Karpas-422 (cell line): ENCODE measurements around the gene ACADSB. TPM values are rescaled to one million over a fixed set of nuclear protein-coding genes. Genes with fewer than 3 reads are reported as not detected.
A peak's percentile ranks its signal among the peaks of the same experiment; 100 is the strongest.

Experiments
- DNase-seq: peaks from one replicate; pipeline ENCODE4 v3.0.0-alpha.2; 2015
- H2AFZ ChIP-seq: fragments of 200-600 bp; sonication (generic); 2 replicates; pipeline ENCODE4 v1.6.1; 2014; ENCODE audit warnings: antibody characterized with exemption, low read length, mixed read lengths
- H3K27ac ChIP-seq: fragments of 200-600 bp; sonication (generic); 2 replicates; pipeline ENCODE4 v1.5.1; 2014; ENCODE audit warnings: mild to moderate bottlenecking, low read length, moderate library complexity
- H3K27me3 ChIP-seq: fragments of 200-600 bp; sonication (generic); 2 replicates; pipeline ENCODE4 v1.6.1; 2014; ENCODE audit warnings: low read length, mixed read lengths
- H3K36me3 ChIP-seq: fragments of 200-600 bp; sonication (generic); 2 replicates; pipeline ENCODE4 v1.6.1; 2014; ENCODE audit warnings: low read length, mixed read lengths; ENCODE audit not compliant: insufficient read depth
- H3K4me1 ChIP-seq: fragments of 200-600 bp; sonication (generic); 2 replicates; pipeline ENCODE4 v1.6.1; 2014; ENCODE audit warnings: mild to moderate bottlenecking, low read length, mixed read lengths
- H3K4me2 ChIP-seq: fragments of 200-600 bp; sonication (generic); 2 replicates; pipeline ENCODE4 v1.6.1; 2014; ENCODE audit warnings: low read length, low read depth, mild to moderate bottlenecking; ENCODE audit not compliant: poor library complexity, severe bottlenecking
- H3K4me3 ChIP-seq: fragments of 200-600 bp; sonication (generic); 2 replicates; pipeline ENCODE4 v1.5.1; 2014; ENCODE audit warnings: mild to moderate bottlenecking, antibody characterized with exemption, low read length, mixed read lengths
- H3K79me2 ChIP-seq: fragments of 200-600 bp; sonication (generic); 2 replicates; pipeline ENCODE4 v1.6.1; 2014; ENCODE audit warnings: mild to moderate bottlenecking, low read length, mixed read lengths
- H3K9ac ChIP-seq: fragments of 200-600 bp; sonication (generic); 2 replicates; pipeline ENCODE4 v1.6.0; 2014; ENCODE audit warnings: low read length
- H3K9me2 ChIP-seq: fragments of 200-600 bp; sonication (generic), shearing (Covaris generic); replicated peaks from 2 replicates; pipeline ENCODE4 v1.6.0; 2014; ENCODE audit warnings: mild to moderate bottlenecking, low read length, moderate library complexity; ENCODE audit not compliant: insufficient read depth
- H3K9me3 ChIP-seq: fragments of 300-700, 200-600 bp; sonication (generic); 2 replicates; pipeline ENCODE4 v1.6.1; 2014; ENCODE audit warnings: low read length, mixed read lengths
- H4K20me1 ChIP-seq: fragments of 200-600 bp; sonication (generic); 2 replicates; pipeline ENCODE4 v1.6.1; 2014; ENCODE audit warnings: mild to moderate bottlenecking, antibody characterized with exemption, low read length, low read depth; ENCODE audit not compliant: insufficient read depth
- total RNA-seq: library from RNA; depleted of rRNA; stranded (reverse); fragments of >200 nt; shearing (Covaris generic); gene quantifications from 2 replicates; pipeline ENCODE4 v1.2.3, GENCODE V29; 2014; ENCODE audit warnings: low replicate concordance

Gene ACADSB
- total RNA-seq, 1 experiment from 2014 or later: 7.8 TPM

DNA sequence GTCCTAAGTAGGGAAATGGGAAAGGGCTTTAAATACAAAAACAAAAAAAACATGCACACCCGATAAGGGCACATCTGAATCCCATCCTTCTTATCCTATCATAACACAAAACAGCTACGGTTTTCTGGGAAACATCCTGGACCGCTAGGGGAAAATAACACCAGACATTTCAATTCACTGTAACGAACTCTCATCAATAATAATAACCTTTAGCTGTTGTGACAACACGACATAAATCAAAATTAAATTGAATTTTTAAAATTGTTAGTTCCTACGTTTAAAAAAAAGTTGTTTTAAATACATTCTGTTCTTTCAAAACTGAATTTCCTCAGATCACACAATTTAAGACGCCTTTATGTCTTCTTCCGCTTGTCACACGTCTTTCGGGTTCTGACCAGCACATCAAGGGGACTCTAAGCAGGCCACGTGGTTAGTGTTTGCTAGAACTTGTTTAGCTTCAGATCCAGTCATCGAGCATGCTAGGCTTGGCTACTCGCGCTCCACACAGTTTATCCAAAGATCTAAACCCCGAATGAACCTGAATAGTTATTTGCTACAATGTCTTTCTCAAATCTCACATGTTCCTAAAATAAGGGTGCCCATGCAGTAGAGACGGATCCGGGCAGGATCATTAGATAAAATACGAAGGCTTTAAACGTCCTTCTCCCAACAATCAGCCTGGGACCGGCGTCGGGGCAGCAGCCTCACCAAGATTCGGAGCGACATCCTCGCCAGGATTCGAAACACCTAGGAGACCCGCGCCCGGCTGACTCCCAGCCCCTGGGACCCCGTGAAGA is 1.1 kb upstream of the ACADSB start:
- peak; percentile 85 for DNase-seq

DNA sequence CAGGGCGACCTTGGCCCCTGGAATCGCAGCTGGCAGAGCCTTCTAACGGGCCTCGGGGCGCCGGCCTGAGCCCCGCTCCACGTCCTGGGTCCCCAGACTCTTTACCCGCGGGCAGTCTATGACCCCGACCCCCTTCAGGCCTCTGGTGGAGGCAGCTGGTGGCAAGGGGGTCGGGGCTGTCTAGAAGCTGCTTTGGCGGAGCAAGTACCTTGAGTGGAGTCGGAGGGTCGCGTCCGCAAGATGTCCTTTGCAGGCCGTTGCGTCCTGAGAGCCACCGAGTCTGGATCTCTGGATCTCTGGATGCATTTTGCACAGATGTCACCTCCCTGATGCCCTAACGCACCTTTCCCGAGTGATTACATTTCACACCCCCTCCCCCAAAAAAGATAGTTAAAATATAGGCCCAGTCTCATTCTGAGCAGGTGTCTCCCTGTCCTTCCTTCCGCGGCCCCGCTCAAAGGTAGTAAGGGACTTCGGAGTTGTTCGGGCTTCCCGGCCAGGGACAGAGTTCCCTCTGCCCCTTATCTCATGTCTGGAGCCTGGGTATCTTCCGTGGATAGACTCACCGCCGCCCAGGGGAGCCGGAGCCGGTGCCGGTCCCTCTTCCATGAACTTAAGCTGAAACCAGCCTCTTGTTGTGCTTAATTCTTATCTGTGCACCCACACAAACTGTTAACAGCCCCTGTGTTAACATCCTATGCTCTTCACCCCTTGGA is 457 bp downstream of the ACADSB start:
- Histone ChIP-seq H3K4me2 (peak overlapping the region; percentile 76), H3K9ac (peak overlapping the region; percentile 85), H3K4me1 (peaks cover 32% of the 10 kb centered on the region), H3K27ac (no peak overlapping the region), H3K9me2 (no peaks in the 10 kb centered on the region), H2AFZ (peak overlapping the region; percentile 56), H3K36me3 (peaks cover 2% of the 10 kb centered on the region; the same call in 1 of the 2 replicates), H3K9me3 (no peaks in the 10 kb centered on the region), H3K79me2 (peaks cover 43% of the 10 kb centered on the region), H3K27me3 (no peaks in the 10 kb centered on the region), H3K4me3 (peak overlapping the region; percentile 99), H4K20me1 (no peaks in the 10 kb centered on the region)
- DNase-seq: peak; percentile 46

More for the DNA sequence above, 1.1 kb upstream of the ACADSB start:
- Histone ChIP-seq H3K27ac (peak overlapping the region; percentile 60), H3K9me2 (no peaks in the 10 kb centered on the region), H3K9ac (peak overlapping the region; percentile 94), H3K4me3 (peak overlapping the region; percentile 99), H3K4me2 (peak overlapping the region; percentile 94), H3K36me3 (peaks cover 11% of the 10 kb centered on the region; the same call in 1 of the 2 replicates), H3K27me3 (no peaks in the 10 kb centered on the region), H3K4me1 (peaks cover 32% of the 10 kb centered on the region), H3K79me2 (peaks cover 58% of the 10 kb centered on the region), H3K9me3 (no peaks in the 10 kb centered on the region), H4K20me1 (no peaks in the 10 kb centered on the region), H2AFZ (peak overlapping the region; percentile 87; the same call in 1 of the 2 replicates)

DNA sequence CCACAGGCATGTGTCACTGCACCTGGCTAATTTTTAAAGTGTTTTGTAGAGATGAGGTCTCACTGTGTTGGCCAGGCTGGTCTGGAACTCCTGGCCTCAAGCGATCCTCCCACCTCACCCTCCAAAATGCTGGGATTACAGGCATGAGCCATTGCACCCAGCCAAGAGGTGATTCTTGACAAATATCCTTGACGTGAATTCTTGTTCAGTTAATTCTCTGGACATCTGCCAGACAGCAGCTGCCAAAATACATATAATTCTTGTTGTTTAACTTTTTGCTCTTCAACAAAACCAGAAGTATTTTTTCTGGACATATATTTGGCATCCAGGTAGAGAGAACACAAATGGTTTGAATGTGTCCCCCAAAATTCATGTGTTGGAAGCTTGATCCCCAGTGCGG is 3.2 kb downstream of the ACADSB start:
- Histone ChIP-seq H3K9ac (no peak overlapping the region), H2AFZ (no peak overlapping the region), H3K9me2 (no peaks in the 10 kb centered on the region), H3K4me2 (no peak overlapping the region), H3K27ac (no peak overlapping the region), H3K9me3 (no peaks in the 10 kb centered on the region), H3K4me1 (peaks cover 17% of the 10 kb centered on the region), H4K20me1 (no peaks in the 10 kb centered on the region), H3K79me2 (peaks cover 16% of the 10 kb centered on the region), H3K27me3 (no peaks in the 10 kb centered on the region), H3K4me3 (no peak overlapping the region), H3K36me3 (no peaks in the 10 kb centered on the region)
- no peak for DNase-seq

DNA sequence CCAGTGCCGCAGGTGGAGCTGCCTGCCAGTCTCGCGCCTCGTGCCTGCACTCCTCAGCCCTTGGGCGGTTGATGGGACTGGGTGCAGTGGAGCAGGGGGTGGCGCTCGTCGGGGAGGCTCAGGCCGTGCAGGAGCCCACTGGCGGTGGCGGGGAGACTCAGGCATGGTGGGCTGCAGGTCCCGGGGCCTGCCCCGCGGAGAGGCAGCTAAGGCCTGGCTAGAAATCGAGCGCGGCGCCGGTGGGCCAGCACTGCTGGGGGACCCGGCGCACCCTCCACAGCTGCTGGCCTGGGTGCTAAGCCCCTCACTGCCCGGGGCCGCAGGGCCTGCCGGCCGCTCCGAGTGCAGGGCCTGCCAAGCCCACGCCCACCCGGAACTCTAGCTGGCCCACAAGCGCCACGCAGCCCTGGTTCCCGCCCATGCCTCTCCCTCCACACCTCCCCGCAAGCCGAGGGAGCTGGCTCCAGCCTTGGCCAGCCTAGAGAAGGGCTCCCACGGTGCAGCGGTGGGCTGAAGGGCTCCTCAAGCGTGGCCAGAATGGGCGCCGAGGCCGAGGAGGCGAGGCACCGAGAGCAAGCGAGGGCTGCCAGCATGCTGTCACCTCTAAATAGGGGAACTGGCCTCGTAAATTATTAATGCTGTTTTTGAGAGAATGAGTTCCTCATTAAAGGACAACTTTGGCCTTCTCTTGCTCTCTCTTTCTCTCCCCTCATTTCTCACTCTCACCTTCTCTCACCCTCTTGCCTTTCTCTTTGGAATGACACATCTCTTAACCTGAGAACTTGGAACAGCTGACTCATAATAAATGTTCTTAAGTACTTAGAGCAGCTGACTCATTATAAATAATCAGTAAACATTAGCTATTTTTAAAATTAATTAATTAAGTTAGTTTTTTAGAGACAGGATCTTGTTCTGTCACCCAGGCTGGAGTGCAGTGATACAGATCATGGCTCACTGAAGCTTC is 4.9 kb downstream of the ACADSB start:
- Histone ChIP-seq H3K79me2 (no peaks in the 10 kb centered on the region), H3K9ac (no peak overlapping the region), H2AFZ (no peak overlapping the region), H3K27ac (no peak overlapping the region), H4K20me1 (no peaks in the 10 kb centered on the region), H3K4me2 (no peak overlapping the region), H3K9me2 (no peaks in the 10 kb centered on the region), H3K4me3 (no peak overlapping the region), H3K4me1 (peaks cover 13% of the 10 kb centered on the region), H3K9me3 (no peaks in the 10 kb centered on the region), H3K27me3 (no peaks in the 10 kb centered on the region), H3K36me3 (no peaks in the 10 kb centered on the region)
- DNase-seq: no peak

DNA sequence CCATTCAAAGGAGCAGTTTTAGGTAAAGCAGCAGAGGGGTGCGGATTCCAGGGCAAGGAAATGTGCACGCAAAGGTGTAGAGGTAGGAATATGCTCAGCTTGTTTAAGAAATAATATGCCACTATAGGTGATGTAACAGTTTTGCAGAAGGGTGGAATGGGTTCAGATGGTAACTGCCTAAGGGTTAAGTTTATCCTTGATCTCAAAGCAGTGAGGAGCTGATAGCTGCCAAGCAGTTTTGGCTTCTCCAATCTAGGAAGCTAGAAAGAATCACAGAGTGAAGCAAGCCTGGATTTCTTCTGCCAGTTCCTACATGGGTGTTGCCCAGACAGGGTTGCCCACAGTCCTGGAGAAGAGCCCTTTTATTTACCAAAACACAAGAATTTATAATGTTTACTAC is 6.0 kb downstream of the ACADSB start:
- no peak overlapping the region for H3K4me2 ChIP-seq
- peaks cover 7% of the 10 kb centered on the region for H3K4me1 ChIP-seq
- H3K4me3 ChIP-seq: no peak overlapping the region
- no peaks in the 10 kb centered on the region for H3K36me3 ChIP-seq
- H3K9me3 ChIP-seq: no peaks in the 10 kb centered on the region
- H3K9ac ChIP-seq: no peak overlapping the region
- no peaks in the 10 kb centered on the region for H3K9me2 ChIP-seq
- no peaks in the 10 kb centered on the region for H3K27me3 ChIP-seq
- H2AFZ ChIP-seq: no peak overlapping the region
- no peak overlapping the region for H3K27ac ChIP-seq
- no peak for DNase-seq
- no peaks in the 10 kb centered on the region for H3K79me2 ChIP-seq
- no peaks in the 10 kb centered on the region for H4K20me1 ChIP-seq

DNA sequence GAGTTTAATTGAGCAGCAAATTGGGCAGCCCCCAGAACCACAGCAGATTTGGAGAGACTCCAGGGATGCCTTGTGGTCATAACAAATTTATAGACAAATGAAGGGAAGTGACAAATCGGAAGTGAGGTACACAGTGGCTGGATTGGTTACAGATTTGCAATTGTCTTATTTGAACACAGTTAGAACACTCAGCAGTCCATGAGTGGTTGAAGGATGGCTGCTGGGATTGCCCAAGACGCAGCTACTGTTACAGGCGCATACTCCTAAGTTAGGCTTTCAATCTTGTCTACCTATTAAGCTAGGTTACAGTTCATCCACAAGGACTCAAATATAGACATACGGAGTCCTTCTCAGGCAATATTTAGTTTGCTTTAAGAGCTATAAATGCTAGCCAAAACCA is 7.4 kb downstream of the ACADSB start:
- Histone ChIP-seq H3K4me3 (no peak overlapping the region), H2AFZ (no peak overlapping the region), H3K4me2 (no peak overlapping the region), H3K9me3 (no peaks in the 10 kb centered on the region), H3K4me1 (no peaks in the 10 kb centered on the region), H3K9ac (no peak overlapping the region), H3K36me3 (no peaks in the 10 kb centered on the region), H3K27me3 (no peaks in the 10 kb centered on the region), H3K9me2 (no peaks in the 10 kb centered on the region), H3K79me2 (no peaks in the 10 kb centered on the region), H3K27ac (no peak overlapping the region), H4K20me1 (0 out of 2 replicates have a peak, but pooled peaks cover 6% of the 10 kb centered on the region)
- DNase-seq: no peak

DNA sequence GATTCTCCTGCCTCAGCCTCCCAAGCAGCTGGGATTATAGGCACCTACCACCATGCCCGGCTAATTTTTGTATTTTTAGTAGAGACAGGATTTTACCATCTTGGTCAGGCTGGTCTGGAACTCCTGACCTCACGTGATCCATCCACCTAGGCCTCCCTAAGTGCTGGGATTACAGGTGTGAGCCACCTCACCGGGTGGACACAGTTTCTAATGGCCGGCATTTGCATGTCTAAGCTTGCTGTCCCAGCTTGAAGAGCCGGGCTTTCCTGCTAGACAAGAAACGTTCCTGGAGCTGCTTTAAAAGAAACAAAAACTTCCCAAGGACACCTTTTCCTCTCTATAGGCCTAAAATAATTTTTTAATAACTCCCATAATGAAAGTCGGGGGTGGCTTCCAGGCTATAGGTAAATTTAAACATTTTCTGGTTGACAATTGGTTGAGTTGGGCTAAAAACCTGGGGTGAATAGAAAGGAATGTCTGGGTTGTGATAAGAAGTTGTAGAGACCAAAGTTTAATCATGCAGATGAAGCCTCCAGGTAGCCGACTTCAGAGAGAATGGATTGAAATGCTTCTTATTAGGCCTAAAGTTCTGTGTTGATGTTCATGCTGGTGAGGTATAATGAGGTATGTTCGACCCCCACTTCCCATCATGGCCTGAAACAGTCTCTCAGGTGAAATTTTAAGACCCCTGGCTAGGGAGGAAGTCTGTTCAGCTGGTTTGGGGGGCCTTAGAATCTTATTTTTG is 8.8 kb downstream of the ACADSB start:
- H3K4me1 ChIP-seq: no peaks in the 10 kb centered on the region
- no peak overlapping the region for H3K9ac ChIP-seq
- no peaks in the 10 kb centered on the region for H3K36me3 ChIP-seq
- H3K4me2 ChIP-seq: no peak overlapping the region
- no peak overlapping the region for H3K27ac ChIP-seq
- no peaks in the 10 kb centered on the region for H3K9me2 ChIP-seq
- no peaks in the 10 kb centered on the region for H3K27me3 ChIP-seq
- no peaks in the 10 kb centered on the region for H3K79me2 ChIP-seq
- no peak overlapping the region for H3K4me3 ChIP-seq
- no peak for DNase-seq
- no peak overlapping the region for H2AFZ ChIP-seq
- H4K20me1 ChIP-seq: 0 out of 2 replicates have a peak, but pooled peaks cover 6% of the 10 kb centered on the region
- no peaks in the 10 kb centered on the region for H3K9me3 ChIP-seq
